Uterus (tissue), 4 donors: ENCODE results near the gene EPGN. TPM values are rescaled to one million over a fixed set of nuclear protein-coding genes. Genes with fewer than 3 reads are reported as not detected.

ENCODE experiments used
- DNase-seq, 2 donors: peaks; one replicate each; pipeline ENCODE4 v3.0.0-alpha.2; 2019 to 2020
- H3K27ac ChIP-seq, 2 donors: fragments of 200-600 bp; sonication (generic); 1 replicate in 1 of 2; 2 replicates in 1 of 2; pipeline ENCODE4 v1.5.1; 2016 to 2018
- H3K27me3 ChIP-seq, 2 donors: fragments of 200-600 bp; sonication (generic); one replicate each; pipeline ENCODE4 v1.5.1; 2018 to 2019; ENCODE audit warnings: control low read depth in 1 of 2
- H3K36me3 ChIP-seq, 2 donors: fragments of 200-600 bp; sonication (generic); one replicate each; pipeline ENCODE4 v1.5.1; 2019; ENCODE audit warnings: control low read depth in 1 of 2
- H3K4me1 ChIP-seq, 2 donors: fragments of 200-600 bp; sonication (generic); one replicate each; pipeline ENCODE4 v1.5.1; 2018 to 2019; ENCODE audit warnings: control low read depth in 1 of 2
- H3K4me3 ChIP-seq, 2 donors: fragments of 200-600 bp; sonication (generic); 1 replicate in 1 of 2; 2 replicates in 1 of 2; pipeline ENCODE4 v1.5.1; 2018 to 2019; ENCODE audit warnings: mild to moderate bottlenecking in 1 of 2
- H3K9me3 ChIP-seq, 2 donors: fragments of 200-600 bp; sonication (generic); one replicate each; pipeline ENCODE4 v1.5.1; 2019; ENCODE audit warnings: control low read depth in 1 of 2
- POLR2A ChIP-seq, 2 donors: fragments of 450-650 bp; IDR thresholded peaks; one replicate each; pipeline ENCODE4 v1.6.1; 2016; ENCODE audit warnings: antibody characterized with exemption in 2 of 2, mild to moderate bottlenecking in 1 of 2, moderate library complexity in 1 of 2
- intact Hi-C: fragments of 100-400 bp; cut with DNase I; formaldehyde crosslinking; loops from one replicate; pipeline ENCODE4 v1.15.1; 2023; ENCODE audit warnings: low total_unique reads
- total RNA-seq, 4 donors: library from RNA; depleted of rRNA in 3 of 4; stranded (reverse); fragments of >200 nt in 3 of 4; gene quantifications; one replicate each; pipeline versions ENCODE4 v1.1.0 to v1.2.4, GENCODE V29; 2014 to 2023
- TF ChIP-seq, protein P1 (sequence below), 4 experiments: fragments of 200-600 bp in 2 of 4; fragments of 450-650 bp in 2 of 4; sonication (generic) in 2 of 4; IDR thresholded peaks; one replicate each; pipeline ENCODE4 v1.5.1; 2016 to 2019; ENCODE audit warnings: antibody characterized with exemption in 4 of 4, mild to moderate bottlenecking in 2 of 4, moderate library complexity in 1 of 4
- donor health status: DM: yes; HTN: yes; CAD: no.

EPGN gene
- total RNA-seq, 4 donors from 2014 or later = 0.26 to 0.61 TPM; not detected in 2

DNA sequence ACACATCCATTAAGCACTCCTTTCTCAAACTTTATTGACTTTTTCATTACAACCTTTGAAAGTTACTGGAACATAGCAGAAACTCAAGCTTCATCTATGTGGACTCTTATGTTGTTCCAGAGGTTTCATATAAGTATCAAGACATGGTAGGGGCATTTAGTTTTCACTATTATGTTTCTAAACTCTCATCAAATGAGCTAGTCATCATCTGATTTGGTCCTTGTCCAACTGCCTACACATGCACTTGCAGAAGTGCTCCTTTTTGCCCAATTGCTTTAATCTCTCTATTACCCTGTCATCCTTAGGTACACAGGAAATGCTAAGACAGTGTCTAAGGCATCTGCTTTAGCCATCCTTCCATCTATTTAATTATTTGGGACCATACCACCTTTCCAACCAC is 42.2 kb upstream of the EPGN start:
- Histone ChIP-seq H3K27ac (no peak overlapping the region), H3K9me3 (no peaks in the 10 kb centered on the region), H3K4me1 (no peaks in the 10 kb centered on the region), H3K36me3 (no peaks in the 10 kb centered on the region), H3K4me3 (no peak overlapping the region), H3K27me3 (no peaks in the 10 kb centered on the region)
- no peak for TF ChIP-seq POLR2A (IDR thresholded peaks at IDR 0.05)
- TF ChIP-seq, protein P1, sequence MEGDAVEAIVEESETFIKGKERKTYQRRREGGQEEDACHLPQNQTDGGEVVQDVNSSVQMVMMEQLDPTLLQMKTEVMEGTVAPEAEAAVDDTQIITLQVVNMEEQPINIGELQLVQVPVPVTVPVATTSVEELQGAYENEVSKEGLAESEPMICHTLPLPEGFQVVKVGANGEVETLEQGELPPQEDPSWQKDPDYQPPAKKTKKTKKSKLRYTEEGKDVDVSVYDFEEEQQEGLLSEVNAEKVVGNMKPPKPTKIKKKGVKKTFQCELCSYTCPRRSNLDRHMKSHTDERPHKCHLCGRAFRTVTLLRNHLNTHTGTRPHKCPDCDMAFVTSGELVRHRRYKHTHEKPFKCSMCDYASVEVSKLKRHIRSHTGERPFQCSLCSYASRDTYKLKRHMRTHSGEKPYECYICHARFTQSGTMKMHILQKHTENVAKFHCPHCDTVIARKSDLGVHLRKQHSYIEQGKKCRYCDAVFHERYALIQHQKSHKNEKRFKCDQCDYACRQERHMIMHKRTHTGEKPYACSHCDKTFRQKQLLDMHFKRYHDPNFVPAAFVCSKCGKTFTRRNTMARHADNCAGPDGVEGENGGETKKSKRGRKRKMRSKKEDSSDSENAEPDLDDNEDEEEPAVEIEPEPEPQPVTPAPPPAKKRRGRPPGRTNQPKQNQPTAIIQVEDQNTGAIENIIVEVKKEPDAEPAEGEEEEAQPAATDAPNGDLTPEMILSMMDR (IDR thresholded peaks at IDR 0.05) = no peak
- no peak for DNase-seq
- intact Hi-C loops = no loop called here

DNA sequence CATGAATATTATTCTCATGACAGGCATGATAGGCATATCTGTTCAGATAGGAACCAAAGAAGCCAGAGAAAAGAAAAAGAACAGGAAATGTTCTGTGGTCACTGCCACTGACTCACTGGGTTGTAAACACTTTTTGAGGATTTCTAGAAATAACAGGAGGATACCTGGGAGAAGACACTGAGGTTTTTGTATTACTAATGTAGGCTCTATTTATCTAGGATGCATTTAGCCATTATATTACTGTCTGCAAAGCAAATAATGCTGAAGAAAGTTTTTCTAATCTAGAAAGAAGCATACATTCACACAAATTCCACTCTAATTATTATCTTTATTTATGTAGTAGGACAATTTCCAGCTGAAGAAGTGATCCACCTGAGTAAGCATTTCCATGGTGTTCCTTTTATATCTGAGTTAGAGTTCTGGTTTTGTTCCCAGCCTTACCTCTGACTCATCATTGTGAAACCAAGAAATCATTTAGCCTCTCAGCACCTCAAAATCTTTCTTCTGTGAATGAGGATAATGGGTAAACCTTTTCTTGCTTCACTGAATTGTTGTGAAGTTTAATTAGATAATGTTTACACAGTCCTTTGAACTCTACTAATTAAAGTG is 40.2 kb upstream of the EPGN start:
- H3K27ac ChIP-seq = no peak overlapping the region
- no peaks in the 10 kb centered on the region for H3K4me1 ChIP-seq
- H3K27me3 ChIP-seq = no peaks in the 10 kb centered on the region
- DNase-seq = no peak
- intact Hi-C loops = no loop called here
- TF ChIP-seq, protein P1 (IDR thresholded peaks at IDR 0.05) = no peak
- no peak for TF ChIP-seq POLR2A (IDR thresholded peaks at IDR 0.05)
- H3K4me3 ChIP-seq = no peak overlapping the region
- no peaks in the 10 kb centered on the region for H3K9me3 ChIP-seq
- no peaks in the 10 kb centered on the region for H3K36me3 ChIP-seq

- Histone ChIP-seq H3K27ac (no peak overlapping the region), H3K27me3 (no peaks in the 10 kb centered on the region), H3K4me3 (no peak overlapping the region), H3K36me3 (no peaks in the 10 kb centered on the region), H3K4me1 (no peaks in the 10 kb centered on the region), H3K9me3 (no peaks in the 10 kb centered on the region)
- TF ChIP-seq, protein P1 (IDR thresholded peaks at IDR 0.05) = no peak
- TF ChIP-seq POLR2A (IDR thresholded peaks at IDR 0.05) = no peak
- no peak for DNase-seq
- intact Hi-C loops = no loop called here
Measured at GRCh38 chr4:74268643-74269042, 39.6 kb upstream of the EPGN start.

DNA sequence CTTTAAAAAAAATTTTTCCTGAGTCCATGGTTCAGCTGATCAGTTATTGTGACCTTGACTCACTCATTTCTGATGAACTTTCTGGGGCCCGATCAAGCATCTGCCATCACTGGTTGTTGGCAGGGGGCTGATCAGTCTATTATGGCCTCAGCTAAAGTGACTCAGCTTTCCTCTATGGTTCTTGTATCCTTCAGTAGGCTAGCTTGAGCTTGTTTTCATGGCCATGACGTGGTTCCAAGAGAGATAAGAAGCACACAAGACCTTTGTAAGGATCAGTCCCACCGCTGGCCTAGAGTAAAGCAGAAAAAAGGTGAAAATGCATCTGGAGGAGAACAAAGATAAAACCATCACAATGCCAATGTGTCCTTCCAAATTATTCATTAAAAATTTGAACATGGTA is 29.8 kb upstream of the EPGN start:
- no peaks in the 10 kb centered on the region for H3K27me3 ChIP-seq
- no peaks in the 10 kb centered on the region for H3K9me3 ChIP-seq
- H3K4me1 ChIP-seq = no peaks in the 10 kb centered on the region
- no peak overlapping the region for H3K4me3 ChIP-seq
- no peaks in the 10 kb centered on the region for H3K36me3 ChIP-seq
- no peak overlapping the region for H3K27ac ChIP-seq
- DNase-seq = no peak
- TF ChIP-seq, protein P1 (IDR thresholded peaks at IDR 0.05) = no peak
- TF ChIP-seq POLR2A (IDR thresholded peaks at IDR 0.05) = no peak
- intact Hi-C loops = no loop called here

DNA sequence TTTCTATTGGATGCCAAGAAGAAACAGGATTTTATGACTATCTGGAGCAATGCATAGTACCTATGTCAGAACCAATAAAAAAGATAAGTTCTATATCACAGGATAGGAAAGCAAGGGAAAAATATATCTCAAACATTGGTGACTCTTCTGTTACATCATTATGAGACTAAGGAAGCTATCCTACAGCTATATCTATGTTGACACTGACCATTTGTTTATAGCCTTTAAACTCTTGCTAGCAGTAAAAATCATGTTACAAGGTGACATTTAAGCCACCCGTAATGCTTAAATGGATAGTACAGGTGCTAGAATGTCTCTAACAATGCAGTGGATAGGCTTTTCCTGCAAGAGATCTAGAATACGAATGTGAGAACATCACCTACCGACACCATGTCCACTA is 28.6 kb upstream of the EPGN start:
- intact Hi-C loops = no loop called here
- TF ChIP-seq, protein P1 (IDR thresholded peaks at IDR 0.05) = no peak
- TF ChIP-seq POLR2A (IDR thresholded peaks at IDR 0.05) = no peak
- Histone ChIP-seq H3K4me1 (no peaks in the 10 kb centered on the region), H3K27me3 (no peaks in the 10 kb centered on the region), H3K36me3 (no peaks in the 10 kb centered on the region), H3K9me3 (no peaks in the 10 kb centered on the region), H3K27ac (no peak overlapping the region), H3K4me3 (no peak overlapping the region)
- no peak for DNase-seq
